GM18907 (cell line): ENCODE data around the gene MRS2.
"Not testable (repeated sequence)": the region's sequence is repeated elsewhere in the genome, so short reads cannot be mapped to it uniquely, and the experiment has no call there.

Experiments used
- ATAC-seq: cut with Tn5 transposase; IDR thresholded peaks from one replicate; pipeline ENCODE4 v1.9.1; 2021; ENCODE audit warnings: mild to moderate bottlenecking, moderate library complexity; ENCODE audit not compliant: unreplicated experiment

Gene MRS2

DNA sequence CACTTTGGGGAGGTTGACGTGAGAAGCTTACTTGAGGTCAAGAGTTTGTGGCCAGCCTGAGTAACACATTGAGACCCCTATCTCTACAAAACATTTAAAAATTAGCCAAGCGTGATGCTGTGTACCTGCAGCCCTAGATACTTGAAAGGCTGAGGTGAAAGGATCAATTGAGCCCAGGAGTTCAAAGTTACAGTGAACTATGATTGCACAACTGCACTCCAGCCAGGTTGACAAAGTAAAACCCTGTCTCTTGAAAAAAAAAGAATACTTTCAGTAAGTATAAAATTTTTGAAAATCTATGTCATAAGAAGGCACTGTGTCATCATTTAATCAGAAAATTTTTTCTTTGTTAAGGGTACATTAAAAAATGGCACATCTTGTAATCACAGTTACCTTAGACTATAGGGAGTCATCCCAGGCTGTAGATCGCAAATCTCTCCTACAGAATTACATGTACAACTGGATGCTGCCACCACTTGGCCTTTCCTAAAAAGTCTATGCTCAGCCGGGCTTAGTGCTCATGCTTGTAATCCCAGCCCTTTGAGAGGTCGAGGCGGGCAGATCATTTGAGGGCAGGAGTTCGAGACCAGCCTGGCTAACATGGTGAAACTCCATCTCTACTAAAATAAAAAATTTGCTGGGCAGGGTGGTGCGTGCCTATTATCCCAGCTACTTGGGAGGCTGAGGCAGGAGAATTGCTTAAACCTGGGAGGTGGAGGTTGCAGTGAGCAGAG is 17.0 kb upstream of the MRS2 start:
- peak; percentile 77 for ATAC-seq

DNA sequence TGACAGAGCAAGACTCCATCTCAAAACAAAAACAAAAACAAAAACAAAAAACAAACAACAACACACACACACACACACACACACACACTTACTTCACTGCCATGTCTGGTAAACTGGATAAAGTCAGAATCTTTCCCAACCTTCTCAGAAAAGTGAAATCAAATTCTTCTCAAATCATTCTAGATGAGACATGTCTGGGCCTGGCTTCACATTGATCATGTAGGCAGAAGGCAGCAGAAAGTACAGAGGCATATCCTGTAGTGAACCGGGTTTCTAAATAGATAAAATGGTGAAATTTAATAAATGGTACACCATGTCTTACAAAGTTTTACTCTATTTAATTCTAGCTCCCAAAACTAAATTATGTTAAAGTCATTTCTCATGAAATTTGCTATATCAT is 14.9 kb upstream of the MRS2 start:
- ATAC-seq: no peak

DNA sequence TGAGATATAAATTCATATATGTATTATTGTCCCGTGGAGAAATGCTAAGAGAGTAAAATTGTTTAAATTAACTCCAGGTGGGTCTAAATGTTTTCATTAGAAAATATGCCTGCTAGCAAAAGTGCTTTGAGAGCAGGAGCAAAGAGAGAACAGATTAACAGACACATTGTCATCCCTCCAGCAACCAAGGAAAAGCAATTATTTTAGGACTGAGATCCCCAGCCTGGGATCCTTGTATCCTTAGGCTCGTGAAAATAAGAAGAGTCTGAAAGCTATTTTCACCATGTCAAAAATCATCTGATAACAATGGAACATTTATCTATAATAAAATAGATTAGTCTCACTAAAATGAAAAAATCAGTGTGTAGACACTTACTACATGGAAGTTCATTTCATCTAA is 11.5 kb upstream of the MRS2 start:
- ATAC-seq: no peak

DNA sequence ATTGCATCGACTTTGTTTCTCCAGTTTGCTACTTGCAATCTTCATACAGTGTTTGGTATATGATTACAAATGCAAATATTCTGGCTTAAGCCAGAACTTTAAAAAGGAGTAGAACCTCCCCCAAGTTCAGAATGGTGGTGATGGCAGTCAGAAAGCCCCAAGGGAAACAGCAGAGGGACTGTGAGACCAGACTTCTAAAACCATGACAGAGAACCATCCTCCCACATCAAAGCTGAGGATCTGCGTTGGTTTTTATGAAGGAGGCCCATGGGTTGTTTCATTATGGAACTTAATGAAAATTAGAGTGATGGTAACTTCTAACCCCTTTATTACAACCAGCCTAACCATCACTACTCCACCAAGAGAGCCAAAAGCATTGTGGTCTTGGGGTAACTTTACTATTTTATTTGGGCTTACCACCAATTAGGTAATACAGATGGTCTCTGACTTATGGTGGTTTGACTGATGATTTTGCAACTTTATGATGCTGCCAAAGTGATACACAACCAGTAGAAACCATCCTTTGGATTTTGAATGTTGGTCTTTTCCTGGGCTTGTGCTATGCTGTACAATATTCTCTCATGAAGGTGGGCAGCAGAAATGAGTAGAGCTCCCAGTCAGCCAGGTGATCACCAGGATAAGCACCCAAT is 10.9 kb upstream of the MRS2 start:
- ATAC-seq: peak; percentile 96

DNA sequence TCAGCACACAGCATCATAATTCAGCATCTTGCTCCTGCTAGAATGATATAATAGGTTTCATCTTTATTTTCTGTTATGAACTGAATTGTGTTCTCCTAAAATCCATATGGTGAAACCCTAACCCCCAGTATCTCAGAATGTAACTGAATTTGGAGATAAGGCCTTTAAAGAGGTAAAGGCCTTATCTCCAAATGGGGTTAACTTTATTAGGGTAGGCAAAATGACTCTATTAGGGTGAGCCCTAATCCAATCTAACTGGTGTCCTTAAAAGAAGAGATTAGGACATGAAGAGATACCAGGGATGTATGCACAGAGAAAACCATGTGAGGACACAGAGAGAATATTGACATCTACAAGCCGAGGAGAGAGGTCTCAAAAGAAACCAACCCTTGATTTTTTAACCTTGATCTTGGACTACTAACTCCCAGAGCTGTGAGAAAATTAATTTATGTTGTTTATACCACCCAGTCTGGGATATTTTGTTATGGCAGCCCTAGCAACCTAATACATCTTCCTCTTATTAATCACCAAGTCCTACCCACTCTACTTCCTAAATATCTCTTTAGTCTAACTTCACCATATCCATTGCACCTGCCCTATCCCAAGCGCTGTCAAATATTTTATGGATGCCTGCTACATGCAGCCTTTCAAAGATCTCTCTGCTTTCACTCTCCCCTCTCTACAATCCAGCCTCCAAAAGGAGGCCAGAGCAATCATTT is 8.5 kb upstream of the MRS2 start:
- no peak for ATAC-seq

DNA sequence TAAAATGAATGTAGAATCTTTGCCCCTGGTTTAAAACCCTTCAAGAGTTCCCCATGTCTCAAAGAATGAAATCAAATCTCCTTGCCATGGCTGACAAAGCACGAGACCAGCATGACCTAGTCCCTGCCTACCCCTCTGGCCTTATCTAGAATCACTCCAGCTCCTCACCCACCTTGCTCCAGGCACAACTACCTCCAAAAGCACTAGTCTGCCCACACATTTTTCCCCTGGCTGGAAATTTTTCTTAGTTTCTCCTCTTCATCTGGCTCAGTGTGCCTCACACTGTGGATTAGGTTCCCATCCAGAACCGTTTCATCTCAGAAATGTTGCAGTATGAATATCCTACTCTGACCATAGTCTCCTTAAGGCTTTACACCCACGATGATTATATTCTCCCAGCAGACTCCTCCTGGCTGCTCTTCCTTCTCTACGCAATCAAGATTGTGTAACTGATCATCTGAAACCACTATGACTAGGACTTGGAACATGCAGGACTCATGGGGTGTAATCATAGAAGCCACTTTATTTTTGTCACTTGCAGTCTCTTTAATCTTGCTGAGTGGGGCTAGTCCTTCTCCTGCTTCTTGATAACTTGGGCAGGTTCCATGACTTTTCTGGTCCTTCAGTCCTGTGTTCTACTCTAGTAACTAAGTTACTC is 7.8 kb upstream of the MRS2 start:
- no peak for ATAC-seq

DNA sequence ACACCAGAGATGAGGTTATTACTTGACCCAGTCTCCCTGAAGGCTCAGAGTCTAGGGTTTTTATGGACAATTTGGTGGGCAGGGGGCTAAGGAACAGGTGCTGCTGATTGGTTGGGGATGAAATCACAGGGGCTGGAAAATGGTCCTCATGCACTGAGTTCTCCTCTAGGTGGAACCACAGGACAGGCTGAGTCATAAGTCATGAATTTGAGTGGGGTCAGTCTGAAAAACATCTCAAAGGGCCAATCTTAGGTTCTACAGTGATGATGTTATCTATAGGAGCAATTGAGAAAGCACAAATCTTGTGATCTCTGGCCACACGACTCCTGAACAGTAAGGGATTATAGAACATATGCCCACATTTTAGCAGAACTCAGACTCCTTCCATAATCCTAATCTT is 5.9 kb upstream of the MRS2 start:
- no peak for ATAC-seq

DNA sequence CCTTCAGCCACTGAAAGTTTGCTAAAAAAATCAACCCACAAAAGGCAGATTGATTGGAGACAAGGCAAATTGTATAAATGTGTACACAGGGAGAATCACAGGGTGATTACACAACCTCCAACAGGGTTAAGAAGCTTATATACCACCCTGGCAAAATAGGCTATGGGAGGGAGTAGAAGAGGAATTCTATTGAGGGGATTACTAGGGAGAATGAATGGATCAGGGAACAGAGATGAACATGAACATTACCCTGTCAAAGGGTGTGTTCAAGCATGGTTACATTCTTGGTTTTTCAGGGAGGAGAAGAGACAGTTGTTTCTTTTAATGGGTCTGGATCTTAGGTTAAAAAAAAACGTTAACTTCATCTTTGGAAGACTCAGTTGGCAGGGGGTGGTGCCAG is 5.1 kb upstream of the MRS2 start:
- ATAC-seq: no peak

DNA sequence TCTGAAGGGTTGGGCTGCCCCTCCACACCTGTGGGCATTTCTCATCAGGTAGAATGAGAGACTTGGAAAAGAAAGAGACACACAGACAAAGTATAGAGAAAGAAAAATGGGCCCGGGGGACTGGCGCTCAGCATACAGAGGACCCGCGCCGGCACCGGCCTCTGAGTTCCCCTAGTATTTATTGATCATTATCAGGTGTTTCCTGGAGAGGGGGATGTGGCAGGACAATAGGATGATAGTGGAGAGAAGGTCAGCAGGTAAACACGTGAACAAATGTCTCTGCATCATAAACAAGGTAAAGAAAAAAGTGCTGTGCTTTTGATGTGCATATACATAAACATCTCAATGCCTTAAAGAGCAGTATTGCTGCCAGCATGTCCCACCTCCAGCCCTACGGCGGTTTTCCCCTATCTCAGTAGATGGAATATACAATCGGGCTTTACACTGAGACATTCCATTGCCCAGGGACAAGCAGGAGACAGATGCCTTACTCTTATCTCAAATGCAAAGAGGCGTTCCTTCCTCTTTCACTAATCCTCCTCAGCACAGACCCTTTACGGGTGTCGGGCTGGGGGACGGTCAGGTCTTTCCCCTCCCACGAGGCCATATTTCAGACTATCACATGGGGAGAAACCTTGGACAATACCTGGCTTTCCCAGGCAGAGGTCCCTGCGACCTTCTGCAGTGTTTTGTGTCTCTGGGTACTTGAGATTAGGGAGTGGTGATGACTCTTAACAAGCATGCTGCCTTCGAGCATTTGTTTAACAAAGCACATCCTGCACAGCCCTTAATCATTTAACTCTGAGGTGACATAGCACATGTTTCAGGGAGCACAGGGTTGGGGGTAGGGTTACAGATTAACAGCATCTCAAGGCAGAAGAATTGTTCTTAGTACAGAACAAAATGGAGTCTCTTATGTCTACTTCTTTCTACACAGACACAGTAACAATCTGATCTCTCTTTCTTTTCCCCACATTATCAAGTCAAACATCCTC is 2.4 kb upstream of the MRS2 start:
- not testable (repeated sequence) for ATAC-seq

DNA sequence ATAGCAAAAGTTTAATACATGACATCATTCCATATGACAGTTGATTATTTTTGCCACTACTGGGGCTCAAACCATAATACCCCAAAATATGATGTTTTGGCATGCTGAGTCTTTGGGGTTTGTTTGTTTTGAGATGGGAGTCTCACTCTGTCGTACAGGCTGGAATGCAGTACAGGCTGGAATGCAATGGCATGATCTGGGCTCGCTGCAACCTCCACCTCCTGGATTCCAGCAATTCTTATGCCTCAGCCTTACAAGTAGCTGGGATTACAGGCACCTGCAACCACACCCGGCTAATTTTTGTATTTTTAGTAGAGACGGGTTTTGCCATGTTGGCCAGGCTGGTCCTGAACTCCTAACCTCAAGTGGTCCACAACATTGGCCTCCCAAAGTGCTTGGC is 1.3 kb upstream of the MRS2 start:
- no peak for ATAC-seq

DNA sequence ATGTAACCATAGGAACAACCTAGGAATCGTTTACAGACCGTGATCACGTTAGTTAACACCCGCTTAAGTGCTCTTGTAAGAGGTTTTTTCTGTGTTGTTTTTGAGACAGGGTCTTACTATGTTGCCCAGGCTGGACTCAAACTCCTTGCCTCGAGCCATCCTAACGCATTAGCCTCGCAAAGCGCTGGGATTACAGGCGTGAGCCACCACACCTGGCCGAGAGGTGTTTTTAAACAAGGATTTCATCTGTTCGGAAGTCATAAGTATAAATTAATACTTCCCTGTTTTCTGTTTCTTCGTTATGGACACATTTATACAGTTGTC is 727 bp downstream of the MRS2 start:
- ATAC-seq: no peak

DNA sequence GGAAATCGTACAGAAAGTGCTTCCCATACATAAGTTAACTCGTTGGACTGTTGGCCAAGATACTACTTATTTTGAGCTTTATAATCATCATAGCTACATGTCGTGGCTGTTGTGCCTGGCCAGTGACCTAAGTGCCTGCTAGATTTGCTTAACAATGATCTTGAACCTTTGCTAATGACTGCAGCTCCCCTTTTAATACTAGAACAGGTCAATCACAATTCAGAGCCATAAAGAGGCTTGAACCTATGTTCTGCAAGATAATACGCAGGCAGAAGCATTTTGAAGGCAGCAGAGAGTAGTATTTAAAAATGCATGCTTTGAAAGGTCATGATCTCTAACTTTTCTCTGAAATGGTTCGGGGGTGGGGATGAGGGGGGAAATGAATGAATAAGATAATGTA is 2.5 kb downstream of the MRS2 start:
- ATAC-seq: no peak

DNA sequence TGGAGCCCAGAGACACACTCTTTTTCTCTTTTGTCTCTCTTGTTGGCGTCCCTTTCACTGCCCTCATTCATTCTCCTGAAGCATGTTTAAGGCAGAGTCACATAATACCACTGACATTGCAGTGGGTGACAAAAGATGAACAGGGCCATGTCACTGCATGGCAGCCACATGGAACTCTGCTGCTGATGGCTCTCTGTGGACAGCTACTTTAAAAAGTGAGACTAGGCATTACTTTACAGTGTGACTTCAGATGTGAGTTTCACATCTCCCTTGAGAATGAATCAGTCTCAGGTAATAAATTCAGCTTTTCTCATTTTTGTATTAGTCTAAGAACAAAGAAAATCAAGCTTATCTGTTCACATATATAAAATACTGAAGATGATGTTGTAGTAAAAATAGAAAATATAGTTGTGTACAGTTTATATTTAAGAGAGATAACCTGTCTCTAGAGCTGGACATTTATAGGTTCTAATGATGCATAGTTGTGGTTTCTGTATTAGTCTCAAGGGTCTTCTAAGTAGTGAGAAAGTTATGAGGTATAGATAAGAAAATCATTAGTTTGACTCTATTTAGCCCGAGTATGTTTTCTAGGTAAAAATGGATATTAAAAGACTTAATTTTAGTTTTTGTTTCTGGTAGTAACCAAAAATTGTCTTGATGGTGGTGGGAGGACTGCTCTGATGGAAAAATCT is 6.1 kb downstream of the MRS2 start:
- peak; percentile 82 for ATAC-seq

DNA sequence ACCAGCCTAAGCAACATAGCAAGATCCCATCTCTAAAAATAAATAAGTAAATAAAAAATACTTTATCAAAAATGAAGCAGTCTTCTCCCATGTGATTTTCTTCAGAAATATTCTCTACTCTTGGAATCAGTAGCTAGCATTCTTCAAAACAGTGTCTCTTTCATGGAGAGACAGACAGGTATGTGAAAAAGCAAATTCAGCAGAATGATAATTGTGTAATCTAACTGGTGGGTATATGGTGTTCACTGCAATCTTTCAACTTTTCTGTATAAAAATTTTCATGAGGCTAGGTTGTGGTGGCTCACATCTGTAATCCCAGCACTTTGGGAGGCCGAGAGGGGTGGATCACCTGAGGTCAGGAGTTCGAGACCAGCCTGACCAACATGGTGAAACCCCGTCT is 7.9 kb downstream of the MRS2 start:
- ATAC-seq: no peak

DNA sequence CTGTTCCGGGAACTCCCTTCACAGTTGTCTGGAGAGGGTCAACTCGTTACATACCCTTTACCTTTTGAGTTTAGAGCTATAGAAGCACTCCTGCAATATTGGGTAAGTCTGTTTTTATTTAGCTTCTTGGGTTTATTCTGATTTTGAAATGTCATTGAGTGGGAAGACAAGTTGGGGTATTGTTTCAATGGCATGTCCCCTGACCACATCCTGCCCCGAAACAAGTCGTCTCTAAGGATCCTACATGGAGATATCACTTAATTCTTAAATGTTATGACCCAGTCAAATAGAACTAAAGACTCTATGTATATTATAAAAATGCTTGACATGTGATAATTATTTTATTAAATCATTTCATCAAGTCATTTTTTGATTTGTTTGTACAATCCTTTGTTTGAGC is 9.6 kb downstream of the MRS2 start:
- no peak for ATAC-seq

DNA sequence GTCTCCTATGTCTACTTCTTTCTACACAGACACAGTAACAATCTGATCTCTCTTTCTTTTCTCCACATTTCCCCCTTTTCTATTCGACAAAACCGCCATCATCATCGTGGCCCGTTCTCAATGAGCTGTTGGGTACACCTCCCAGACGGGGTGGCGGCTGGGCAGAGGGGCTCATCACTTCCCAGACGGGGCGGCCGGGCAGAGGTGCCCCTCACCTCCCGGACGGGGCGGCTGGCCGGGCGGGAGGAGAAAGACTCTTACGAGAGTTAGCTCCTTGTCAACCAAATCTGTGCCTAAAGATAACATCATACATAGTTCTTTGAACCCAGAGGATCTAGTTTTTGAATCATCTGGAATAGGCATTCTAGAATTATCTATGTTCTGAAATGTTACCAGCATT is 11.8 kb downstream of the MRS2 start:
- ATAC-seq: not testable (repeated sequence)

DNA sequence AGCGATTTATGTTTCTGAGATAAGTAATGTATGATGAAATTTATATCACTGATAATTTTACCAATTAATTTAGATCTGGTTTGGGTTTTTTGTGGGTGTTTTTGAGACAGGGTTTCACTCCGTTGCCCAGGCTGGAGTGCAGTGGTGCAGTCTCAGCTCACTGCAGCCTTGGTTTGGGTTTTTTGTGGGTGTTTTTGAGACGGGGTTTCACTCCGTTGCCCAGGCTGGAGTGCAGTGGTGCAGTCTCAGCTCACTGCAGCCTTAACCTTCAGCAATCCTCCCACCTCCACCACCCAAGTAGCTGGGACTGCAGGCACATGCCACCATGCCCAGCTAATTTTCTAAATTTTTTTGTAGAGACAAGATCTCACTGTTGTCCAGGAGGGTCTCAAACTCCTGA is 13.0 kb downstream of the MRS2 start:
- ATAC-seq: peak; percentile 88

DNA sequence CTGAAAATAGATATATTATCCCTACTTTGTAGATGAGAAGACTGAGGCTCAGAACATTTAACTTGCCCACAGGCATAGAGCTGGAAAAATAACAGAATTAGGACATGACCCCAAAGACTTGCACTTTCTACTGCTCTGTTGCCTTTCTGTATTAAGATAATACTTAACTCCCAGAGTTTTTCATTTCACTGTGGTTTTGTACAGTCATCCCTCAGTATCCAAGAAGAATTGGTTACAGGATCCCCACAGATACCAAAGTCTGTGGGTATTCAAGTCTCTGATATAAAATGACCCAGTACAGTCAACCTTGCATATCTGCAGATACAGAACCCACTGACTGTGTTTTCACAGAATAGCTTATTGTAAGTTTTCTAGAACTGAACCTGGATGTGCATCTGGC is 16.8 kb downstream of the MRS2 start:
- no peak for ATAC-seq

DNA sequence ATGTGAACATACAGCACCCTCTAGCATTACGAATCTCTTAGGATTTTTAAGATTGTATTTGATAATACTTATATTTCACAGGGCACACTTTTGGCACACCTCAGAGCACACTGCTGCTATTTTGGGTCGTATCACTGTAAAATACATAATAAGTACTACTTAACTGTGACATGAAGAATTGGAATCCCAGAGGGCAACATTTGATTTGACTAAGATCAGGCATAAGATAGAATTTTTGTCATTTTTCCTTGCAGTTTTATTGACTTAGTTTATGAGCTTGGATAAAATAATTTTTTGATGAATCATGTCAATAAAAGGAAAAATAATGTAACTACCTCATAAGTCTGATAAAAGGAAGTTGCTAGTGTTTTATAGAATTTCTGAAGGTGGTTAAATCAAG is 22.4 kb downstream of the MRS2 start:
- no peak for ATAC-seq
